Measurements from ENCODE around the gene RBBP8.
"Not testable (repeated sequence)": the region's sequence is repeated elsewhere in the genome, so short reads cannot be mapped to it uniquely, and the experiment has no call there.

RBBP8 gene

GRCh38 chr18:22933206-22933965 lies at the start of gene RBBP8:
Gene RBBP8 (plus strand): TSS chr18:22933328. CDS start chr18:22936852, 3,524 bp downstream.
- peak; percentile 80 for DNase-seq

GRCh38 chr18:22883827-22884226 lies 49.3 kb upstream of the RBBP8 start:
- DNase-seq, result no peak

GRCh38 chr18:22885694-22886093 lies 47.4 kb upstream of the RBBP8 start:
- DNase-seq, result not testable (repeated sequence)

GRCh38 chr18:22899421-22899820 lies 33.7 kb upstream of the RBBP8 start:
- no peak for DNase-seq

- no peak for DNase-seq
These were observed 32.4 kb upstream of the RBBP8 start for GRCh38 chr18:22900558-22901238.

GRCh38 chr18:22902093-22902492 lies 31.0 kb upstream of the RBBP8 start:
- no peak for DNase-seq

- not testable (repeated sequence) for DNase-seq
These were observed 29.9 kb upstream of the RBBP8 start for GRCh38 chr18:22903248-22903647.

- DNase-seq, result no peak
These were observed 21.0 kb upstream of the RBBP8 start for GRCh38 chr18:22912149-22912548.

GRCh38 chr18:22912835-22913234 lies 20.3 kb upstream of the RBBP8 start:
- DNase-seq, result no peak

GRCh38 chr18:22913861-22914260 lies 19.3 kb upstream of the RBBP8 start:
- DNase-seq, result no peak

- DNase-seq, result no peak
These were observed 18.5 kb upstream of the RBBP8 start for GRCh38 chr18:22914633-22915032.

GRCh38 chr18:22915337-22915736 lies 17.8 kb upstream of the RBBP8 start:
- no peak for DNase-seq

- DNase-seq, result no peak
These were observed 11.4 kb upstream of the RBBP8 start for GRCh38 chr18:22921772-22922171.

GRCh38 chr18:22924589-22924988 lies 8.5 kb upstream of the RBBP8 start:
- DNase-seq, result no peak

GRCh38 chr18:22926454-22926853 lies 6.7 kb upstream of the RBBP8 start:
- no peak for DNase-seq

GRCh38 chr18:22928339-22928738 lies 4.8 kb upstream of the RBBP8 start:
- no peak for DNase-seq

GRCh38 chr18:22930089-22930713 lies 2.9 kb upstream of the RBBP8 start:
- DNase-seq, result peak; percentile 69

GRCh38 chr18:22932885-22933205 lies 283 bp upstream of the RBBP8 start:
- no peak for DNase-seq

- DNase-seq, result no peak
These were observed 867 bp downstream of the RBBP8 start for GRCh38 chr18:22933966-22934423.

GRCh38 chr18:22934789-22935188 lies 1.7 kb downstream of the RBBP8 start:
- no peak for DNase-seq

- DNase-seq, result no peak
These were observed 2.3 kb downstream of the RBBP8 start for GRCh38 chr18:22935431-22935830.

GRCh38 chr18:22936515-22936914 lies 3.4 kb downstream of the RBBP8 start:
- no peak for DNase-seq

GRCh38 chr18:22939649-22940048 lies 6.5 kb downstream of the RBBP8 start:
- no peak for DNase-seq

- no peak for DNase-seq
These were observed 10.7 kb downstream of the RBBP8 start for GRCh38 chr18:22943847-22944246.
